Breast epithelium (tissue), 4 donors: ENCODE measurements around the gene ZNF512B. TPM values are rescaled to one million over a fixed set of nuclear protein-coding genes. Genes with fewer than 3 reads are reported as not detected.

Experiments
- DNase-seq, 2 donors: peaks; one replicate each; pipeline ENCODE4 v3.0.0-alpha.2; 2019; ENCODE audit warnings: low spot score in 2 of 2
- H3K27ac ChIP-seq, 2 donors: fragments of 200-600 bp; sonication (generic) in 1 of 2; one replicate each; pipeline ENCODE4 v1.5.1; 2016 to 2019; ENCODE audit warnings: mild to moderate bottlenecking in 1 of 2
- H3K27me3 ChIP-seq, 2 donors: fragments of 200-600 bp; sonication (generic) in 1 of 2; one replicate each; pipeline versions ENCODE4 v1.5.1 to v1.6.0; 2017 to 2019; ENCODE audit warnings: control low read depth in 1 of 2, mild to moderate bottlenecking in 1 of 2
- H3K36me3 ChIP-seq: fragments of 200-600 bp; one replicate; pipeline ENCODE4 v1.5.1; 2019
- H3K4me1 ChIP-seq, 2 donors: fragments of 200-600 bp; sonication (generic); one replicate each; pipeline ENCODE4 v1.5.1; 2016 to 2019; ENCODE audit warnings: control low read depth in 1 of 2
- H3K4me3 ChIP-seq, 3 donors: fragments of 200-600 bp; sonication (generic); 1 replicate in 2 of 3; 2 replicates in 1 of 3; pipeline ENCODE4 v1.5.1; 2016 to 2019; ENCODE audit warnings: mild to moderate bottlenecking in 3 of 3, moderate library complexity in 2 of 3
- H3K9me3 ChIP-seq, 2 donors: fragments of 200-600 bp; sonication (generic) in 1 of 2; one replicate each; pipeline ENCODE4 v1.5.1; 2016 to 2019; ENCODE audit warnings: control low read depth in 1 of 2
- CTCF ChIP-seq, 3 donors: fragments of 450-650 bp; IDR thresholded peaks; one replicate each; pipeline ENCODE4 v1.5.1; 2016 to 2017; ENCODE audit warnings: antibody characterized with exemption in 3 of 3, mild to moderate bottlenecking in 3 of 3, moderate library complexity in 3 of 3
- POLR2A ChIP-seq: fragments of 450-650 bp; IDR thresholded peaks from one replicate; pipeline ENCODE4 v1.6.1; 2016; ENCODE audit warnings: antibody characterized with exemption, mild to moderate bottlenecking, moderate library complexity
- POLR2AphosphoS5 ChIP-seq, 3 donors: sonication (generic); formaldehyde crosslinking; IDR thresholded peaks; one replicate each; pipeline ENCODE4 v1.6.1; 2017; ENCODE audit warnings: antibody characterized with exemption in 3 of 3
- intact Hi-C: fragments of 100-400 bp; cut with DNase I; formaldehyde crosslinking; loops from one replicate; pipeline ENCODE4 v1.15.1; 2023; ENCODE audit warnings: low total_unique reads
- total RNA-seq, 3 donors: library from RNA; depleted of rRNA; stranded (reverse); fragments of >200 nt; gene quantifications; one replicate each; pipeline ENCODE4 v1.1.0, GENCODE V29; 2016

ZNF512B gene
- total RNA-seq, 3 donors from 2014 or later = 5.8 to 12.7 (median 9.2) TPM

DNA sequence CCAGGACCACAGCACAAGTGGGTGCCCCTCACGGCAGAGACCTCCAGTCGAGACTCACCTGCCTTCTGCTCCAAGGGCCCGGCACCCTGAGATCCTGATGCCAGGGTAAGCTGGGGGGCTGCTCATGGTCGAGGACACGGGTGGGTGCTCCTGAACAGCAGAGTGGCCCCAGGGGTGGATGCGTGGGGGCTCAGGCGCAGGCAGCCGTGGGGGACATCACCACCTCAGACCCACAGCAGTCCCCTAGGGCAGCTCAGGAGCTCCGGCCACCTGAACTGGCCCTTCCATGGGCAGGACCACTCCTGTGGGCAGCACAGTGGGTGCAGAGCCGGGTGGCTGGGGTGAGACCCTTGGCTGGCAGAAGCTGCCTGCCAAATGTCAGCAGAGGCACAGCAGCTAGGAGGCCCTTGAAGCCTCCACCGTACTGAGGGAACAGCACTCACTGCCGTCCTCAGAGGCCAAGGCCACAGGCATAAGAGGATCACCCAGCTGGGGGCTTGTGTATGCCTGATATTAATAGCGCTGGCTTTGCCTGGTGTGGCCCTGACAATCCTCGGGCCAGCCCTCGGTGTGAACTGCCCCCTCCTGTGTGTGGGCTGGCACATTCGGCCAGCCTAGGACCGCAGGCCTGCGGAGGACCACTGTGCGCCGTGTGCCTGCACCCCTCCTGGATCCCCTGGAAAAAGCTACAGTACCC, 18.9 kb downstream of the ZNF512B start:
- Histone ChIP-seq H3K27ac (peak overlapping the region; percentile 89), H3K4me1 (peaks cover 20 to 36% of the 10 kb centered on the region in 2 donors), H3K27me3 (no peaks in the 10 kb centered on the region), H3K4me3 (peak overlapping the region in 1 of 3 donors; percentile 46), H3K9me3 (no peaks in the 10 kb centered on the region), H3K36me3 (no peaks in the 10 kb centered on the region)
- intact Hi-C loops = no loop called here
- no peak for TF ChIP-seq CTCF (IDR thresholded peaks at IDR 0.05)
- no peak for TF ChIP-seq POLR2AphosphoS5 (IDR thresholded peaks at IDR 0.05)
- no peak for TF ChIP-seq POLR2A
- DNase-seq = no peak

DNA sequence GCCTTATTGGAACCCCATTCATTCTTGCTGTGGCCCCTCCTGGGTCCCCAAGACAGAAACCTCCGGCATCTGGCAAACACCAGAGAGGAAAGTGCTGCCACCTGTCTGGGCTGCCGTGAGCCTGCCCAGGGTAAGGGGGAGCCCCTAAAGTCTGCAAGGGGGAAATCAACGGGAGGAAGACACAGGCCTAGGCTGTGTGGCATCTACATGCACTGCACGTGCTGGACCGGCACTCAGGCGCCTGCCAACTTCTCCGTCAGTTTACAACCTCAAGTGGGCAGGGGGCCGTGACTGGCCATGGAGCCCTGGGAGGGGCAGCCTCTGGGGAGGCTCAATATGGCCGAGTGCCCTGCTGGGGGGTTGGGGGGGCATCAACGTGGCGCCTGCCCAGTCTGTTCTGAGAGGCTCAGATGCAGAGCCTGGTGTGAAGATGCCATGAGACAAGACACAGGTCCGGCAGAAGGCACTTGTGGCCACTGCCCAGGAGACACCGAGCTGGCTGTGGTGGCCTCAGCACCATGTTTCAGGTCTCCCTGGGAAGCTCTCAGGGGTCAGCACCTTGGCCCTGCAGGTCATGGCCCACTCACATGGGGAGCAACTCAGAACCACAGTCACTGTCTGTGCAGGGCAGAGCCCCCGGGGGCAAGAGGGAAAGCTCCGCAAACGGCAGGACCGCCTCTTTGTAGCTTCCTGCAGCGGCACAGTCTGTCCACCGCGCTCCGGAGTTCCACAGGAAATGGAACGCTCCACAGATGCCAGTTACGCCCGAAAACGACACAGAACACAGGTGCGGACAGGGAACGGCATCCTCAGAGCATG, 21.9 kb downstream of the ZNF512B start:
- Histone ChIP-seq H3K36me3 (no peaks in the 10 kb centered on the region), H3K4me1 (peaks cover 8 to 30% of the 10 kb centered on the region in 2 donors), H3K27ac (peak overlapping the region; percentile 89), H3K9me3 (no peaks in the 10 kb centered on the region), H3K27me3 (no peaks in the 10 kb centered on the region), H3K4me3 (peak overlapping the region in 2 of 3 donors; percentile 18 to 61)
- intact Hi-C loops = no loop called here
- DNase-seq = peak in 1 of 2 donors; percentile 63
- TF ChIP-seq POLR2AphosphoS5 (IDR thresholded peaks at IDR 0.05) (no peak), CTCF (IDR thresholded peaks at IDR 0.05) (no peak), POLR2A (no peak)

- peak overlapping the region; percentile 89 for H3K27ac ChIP-seq
Measured at GRCh38 chr20:63946986-63947637, 22.6 kb downstream of the ZNF512B start.

GRCh38 chr20:63945921-63946920, 23.5 kb downstream of the ZNF512B start:
- no peak overlapping the region for H3K4me3 ChIP-seq
- no peak for DNase-seq
- intact Hi-C loops = no loop called here

More at GRCh38 chr20:63946986-63947637, 22.6 kb downstream of the ZNF512B start:
- DNase-seq = no peak
- Histone ChIP-seq H3K27me3 (no peaks in the 10 kb centered on the region), H3K4me3 (no peak overlapping the region), H3K9me3 (no peaks in the 10 kb centered on the region), H3K36me3 (no peaks in the 10 kb centered on the region), H3K4me1 (peaks cover 14 to 29% of the 10 kb centered on the region in 2 donors)
- intact Hi-C loops = no loop called here
- no peak for TF ChIP-seq POLR2A
- TF ChIP-seq POLR2AphosphoS5 (IDR thresholded peaks at IDR 0.05) = no peak
- no peak for TF ChIP-seq CTCF (IDR thresholded peaks at IDR 0.05)

More at GRCh38 chr20:63945921-63946920, 23.5 kb downstream of the ZNF512B start:
- no peak overlapping the region for H3K27ac ChIP-seq
- no peaks in the 10 kb centered on the region for H3K27me3 ChIP-seq
- H3K36me3 ChIP-seq = no peaks in the 10 kb centered on the region
- peaks cover 14 to 22% of the 10 kb centered on the region in 2 donors for H3K4me1 ChIP-seq
- no peaks in the 10 kb centered on the region for H3K9me3 ChIP-seq
- TF ChIP-seq POLR2A = no peak
- TF ChIP-seq POLR2AphosphoS5 (IDR thresholded peaks at IDR 0.05) = no peak
- TF ChIP-seq CTCF (IDR thresholded peaks at IDR 0.05) = no peak
